Neural cell (in vitro differentiated cells): ENCODE results near the gene AMOTL2.

Source experiments
- EP300 ChIP-seq: fragments of 450-650 bp; conservative IDR thresholded peaks from 2 replicates; pipeline ENCODE4 v1.6.1; 2014; ENCODE audit warnings: antibody characterized with exemption, mild to moderate bottlenecking, moderate library complexity; ENCODE audit not compliant: poor library complexity, severe bottlenecking
- EZH2 ChIP-seq: fragments of 200-600, 300-800 bp; shearing (Covaris generic), sonication (generic); IDR thresholded peaks from 2 replicates; pipeline ENCODE4 v1.6.1; 2014; ENCODE audit warnings: antibody characterized with exemption, low read length, borderline replicate concordance, mild to moderate bottlenecking; ENCODE audit not compliant: insufficient read depth, poor library complexity, severe bottlenecking
- MXI1 ChIP-seq: fragments of 450-650 bp; conservative IDR thresholded peaks from 2 replicates; pipeline ENCODE4 v1.6.1; 2014; ENCODE audit warnings: antibody characterized with exemption, mild to moderate bottlenecking; ENCODE audit not compliant: poor library complexity, severe bottlenecking
- POLR2AphosphoS5 ChIP-seq: IDR thresholded peaks from 2 replicates; pipeline ENCODE4 v1.6.1; 2012
- RAD21 ChIP-seq: fragments of 450-650 bp; conservative IDR thresholded peaks from 2 replicates; pipeline ENCODE4 v1.6.1; 2014; ENCODE audit warnings: antibody characterized with exemption, mild to moderate bottlenecking, moderate library complexity
- SMC3 ChIP-seq: fragments of 450-650 bp; conservative IDR thresholded peaks from 2 replicates; pipeline ENCODE4 v1.6.1; 2014; ENCODE audit warnings: antibody characterized with exemption, mild to moderate bottlenecking, moderate library complexity; ENCODE audit not compliant: poor library complexity
- TAF1 ChIP-seq: IDR thresholded peaks from 2 replicates; pipeline ENCODE4 v1.6.1; 2012; ENCODE audit warnings: low read depth
- TF ChIP-seq, protein P1 (sequence below): fragments of 450-650 bp; IDR thresholded peaks from 2 replicates; pipeline ENCODE4 v1.5.1; 2014; ENCODE audit warnings: antibody characterized with exemption, mild to moderate bottlenecking, moderate library complexity; ENCODE audit not compliant: poor library complexity, severe bottlenecking
- TF ChIP-seq, protein P2 (sequence below): IDR thresholded peaks from 2 replicates; pipeline ENCODE4 v1.6.1; 2012; ENCODE audit warnings: borderline replicate concordance

DNA sequence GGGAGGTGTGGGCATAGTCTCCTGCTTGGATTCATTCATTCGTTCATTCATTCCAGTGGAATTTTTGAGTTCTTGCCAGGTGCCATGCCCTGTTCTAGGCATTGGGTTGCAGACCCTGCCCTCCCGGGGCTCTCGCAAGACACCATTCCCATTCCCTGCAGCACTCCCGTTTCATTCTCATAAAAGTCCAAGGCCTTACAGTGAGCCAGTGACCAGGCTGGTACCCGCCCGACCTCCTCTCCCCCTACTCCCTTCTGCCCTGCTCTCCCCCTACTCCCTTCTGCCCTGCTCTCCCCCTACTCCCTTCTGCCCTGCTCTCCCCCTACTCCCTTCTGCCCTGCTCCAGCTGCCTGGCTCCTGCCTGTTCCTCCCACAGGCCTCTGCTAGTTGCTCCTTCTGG, 41.9 kb downstream of the AMOTL2 start:
- TF ChIP-seq, protein P1, sequence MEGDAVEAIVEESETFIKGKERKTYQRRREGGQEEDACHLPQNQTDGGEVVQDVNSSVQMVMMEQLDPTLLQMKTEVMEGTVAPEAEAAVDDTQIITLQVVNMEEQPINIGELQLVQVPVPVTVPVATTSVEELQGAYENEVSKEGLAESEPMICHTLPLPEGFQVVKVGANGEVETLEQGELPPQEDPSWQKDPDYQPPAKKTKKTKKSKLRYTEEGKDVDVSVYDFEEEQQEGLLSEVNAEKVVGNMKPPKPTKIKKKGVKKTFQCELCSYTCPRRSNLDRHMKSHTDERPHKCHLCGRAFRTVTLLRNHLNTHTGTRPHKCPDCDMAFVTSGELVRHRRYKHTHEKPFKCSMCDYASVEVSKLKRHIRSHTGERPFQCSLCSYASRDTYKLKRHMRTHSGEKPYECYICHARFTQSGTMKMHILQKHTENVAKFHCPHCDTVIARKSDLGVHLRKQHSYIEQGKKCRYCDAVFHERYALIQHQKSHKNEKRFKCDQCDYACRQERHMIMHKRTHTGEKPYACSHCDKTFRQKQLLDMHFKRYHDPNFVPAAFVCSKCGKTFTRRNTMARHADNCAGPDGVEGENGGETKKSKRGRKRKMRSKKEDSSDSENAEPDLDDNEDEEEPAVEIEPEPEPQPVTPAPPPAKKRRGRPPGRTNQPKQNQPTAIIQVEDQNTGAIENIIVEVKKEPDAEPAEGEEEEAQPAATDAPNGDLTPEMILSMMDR: no peak
- no peak for TF ChIP-seq EP300
- TF ChIP-seq EZH2: no peak
- TF ChIP-seq SMC3: no peak
- no peak for TF ChIP-seq POLR2AphosphoS5
- TF ChIP-seq TAF1: no peak
- TF ChIP-seq, protein P2, sequence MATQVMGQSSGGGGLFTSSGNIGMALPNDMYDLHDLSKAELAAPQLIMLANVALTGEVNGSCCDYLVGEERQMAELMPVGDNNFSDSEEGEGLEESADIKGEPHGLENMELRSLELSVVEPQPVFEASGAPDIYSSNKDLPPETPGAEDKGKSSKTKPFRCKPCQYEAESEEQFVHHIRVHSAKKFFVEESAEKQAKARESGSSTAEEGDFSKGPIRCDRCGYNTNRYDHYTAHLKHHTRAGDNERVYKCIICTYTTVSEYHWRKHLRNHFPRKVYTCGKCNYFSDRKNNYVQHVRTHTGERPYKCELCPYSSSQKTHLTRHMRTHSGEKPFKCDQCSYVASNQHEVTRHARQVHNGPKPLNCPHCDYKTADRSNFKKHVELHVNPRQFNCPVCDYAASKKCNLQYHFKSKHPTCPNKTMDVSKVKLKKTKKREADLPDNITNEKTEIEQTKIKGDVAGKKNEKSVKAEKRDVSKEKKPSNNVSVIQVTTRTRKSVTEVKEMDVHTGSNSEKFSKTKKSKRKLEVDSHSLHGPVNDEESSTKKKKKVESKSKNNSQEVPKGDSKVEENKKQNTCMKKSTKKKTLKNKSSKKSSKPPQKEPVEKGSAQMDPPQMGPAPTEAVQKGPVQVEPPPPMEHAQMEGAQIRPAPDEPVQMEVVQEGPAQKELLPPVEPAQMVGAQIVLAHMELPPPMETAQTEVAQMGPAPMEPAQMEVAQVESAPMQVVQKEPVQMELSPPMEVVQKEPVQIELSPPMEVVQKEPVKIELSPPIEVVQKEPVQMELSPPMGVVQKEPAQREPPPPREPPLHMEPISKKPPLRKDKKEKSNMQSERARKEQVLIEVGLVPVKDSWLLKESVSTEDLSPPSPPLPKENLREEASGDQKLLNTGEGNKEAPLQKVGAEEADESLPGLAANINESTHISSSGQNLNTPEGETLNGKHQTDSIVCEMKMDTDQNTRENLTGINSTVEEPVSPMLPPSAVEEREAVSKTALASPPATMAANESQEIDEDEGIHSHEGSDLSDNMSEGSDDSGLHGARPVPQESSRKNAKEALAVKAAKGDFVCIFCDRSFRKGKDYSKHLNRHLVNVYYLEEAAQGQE: no peak
- TF ChIP-seq RAD21: no peak
- TF ChIP-seq MXI1: no peak
